Neural progenitor cell (in vitro differentiated cells): ENCODE results near the gene ETV7.

ENCODE experiments used
- EZH2 ChIP-seq: fragments of 200-600 bp; sonication (generic); IDR thresholded peaks from 2 replicates; pipeline ENCODE4 v1.6.1; 2017; ENCODE audit warnings: antibody characterized with exemption, mild to moderate bottlenecking, moderate library complexity
- TF ChIP-seq, protein P1 (sequence below): fragments of 200-600 bp; sonication (generic); IDR thresholded peaks from 2 replicates; pipeline ENCODE4 v1.5.1; 2017; ENCODE audit warnings: antibody characterized with exemption, mild to moderate bottlenecking

DNA sequence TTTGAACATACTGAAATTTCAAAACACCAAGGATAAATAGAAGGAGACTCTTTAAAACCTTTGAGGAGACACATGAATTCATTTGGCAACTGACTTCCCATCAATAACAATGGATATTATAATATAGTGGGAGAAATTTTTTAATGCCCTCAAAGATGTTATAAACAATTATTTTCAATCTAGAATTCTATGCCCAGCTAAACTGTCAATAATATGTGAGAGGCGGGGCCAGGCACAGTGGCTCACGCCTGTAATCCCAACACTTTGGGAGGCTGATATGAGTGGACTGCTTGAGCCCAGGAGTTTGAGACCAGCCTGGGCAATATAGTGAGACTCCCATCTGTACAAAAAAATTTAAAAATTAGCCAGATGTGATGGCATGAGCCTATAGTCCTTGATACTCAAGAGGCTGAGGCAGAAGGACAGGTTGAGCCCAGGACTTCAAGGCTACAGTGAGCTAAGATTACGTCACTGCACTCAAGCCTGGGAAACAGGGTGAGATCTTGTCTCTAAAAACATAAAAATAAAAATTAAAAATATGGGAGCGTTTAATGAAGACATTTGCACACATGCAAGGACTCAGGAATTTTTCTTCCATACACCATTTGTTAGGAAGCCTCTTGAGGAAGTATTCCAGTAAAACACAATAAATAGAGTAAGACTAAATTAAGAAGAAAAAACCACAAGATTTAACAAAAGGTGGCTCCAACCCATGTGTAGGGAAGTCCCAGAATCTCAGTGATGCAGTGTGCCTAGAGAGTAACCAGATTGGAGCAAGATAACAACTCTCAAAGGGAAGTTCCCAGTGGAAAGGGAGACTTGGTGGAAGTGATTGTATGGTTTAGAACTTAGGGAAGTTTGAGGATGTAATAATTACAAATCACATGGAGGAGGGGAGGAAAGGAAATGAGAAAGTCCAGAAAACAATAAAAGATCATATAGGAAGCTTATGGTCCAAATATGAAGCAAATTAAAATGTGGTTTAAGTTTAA lies 26.3 kb upstream of the ETV7 start:
- no peak for TF ChIP-seq EZH2
- TF ChIP-seq, protein P1, sequence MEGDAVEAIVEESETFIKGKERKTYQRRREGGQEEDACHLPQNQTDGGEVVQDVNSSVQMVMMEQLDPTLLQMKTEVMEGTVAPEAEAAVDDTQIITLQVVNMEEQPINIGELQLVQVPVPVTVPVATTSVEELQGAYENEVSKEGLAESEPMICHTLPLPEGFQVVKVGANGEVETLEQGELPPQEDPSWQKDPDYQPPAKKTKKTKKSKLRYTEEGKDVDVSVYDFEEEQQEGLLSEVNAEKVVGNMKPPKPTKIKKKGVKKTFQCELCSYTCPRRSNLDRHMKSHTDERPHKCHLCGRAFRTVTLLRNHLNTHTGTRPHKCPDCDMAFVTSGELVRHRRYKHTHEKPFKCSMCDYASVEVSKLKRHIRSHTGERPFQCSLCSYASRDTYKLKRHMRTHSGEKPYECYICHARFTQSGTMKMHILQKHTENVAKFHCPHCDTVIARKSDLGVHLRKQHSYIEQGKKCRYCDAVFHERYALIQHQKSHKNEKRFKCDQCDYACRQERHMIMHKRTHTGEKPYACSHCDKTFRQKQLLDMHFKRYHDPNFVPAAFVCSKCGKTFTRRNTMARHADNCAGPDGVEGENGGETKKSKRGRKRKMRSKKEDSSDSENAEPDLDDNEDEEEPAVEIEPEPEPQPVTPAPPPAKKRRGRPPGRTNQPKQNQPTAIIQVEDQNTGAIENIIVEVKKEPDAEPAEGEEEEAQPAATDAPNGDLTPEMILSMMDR = no peak
